PC-9 (cell line): ENCODE results near the gene ZNF143. TPM values are rescaled to one million over a fixed set of nuclear protein-coding genes. Genes with fewer than 3 reads are reported as not detected.

ENCODE experiments used
- BruUV-seq: library from RNA; stranded (reverse); fragments of 400-500 nt; replicated peaks from 2 replicates; lab custom pipeline; 2021; lab: Mats Ljungman, UMichigan
- CTCF ChIA-PET: fragments of 300-600 bp; sonication (Branson Sonifier 250); formaldehyde crosslinking; loops from one replicate; lab custom pipeline; 2022; ENCODE audit warnings: antibody characterized with exemption; lab: Charles Lee
- POLR2A ChIA-PET: fragments of 300-600 bp; sonication (Branson Sonifier 250); formaldehyde crosslinking; loops from one replicate; lab custom pipeline; 2022; ENCODE audit warnings: antibody characterized with exemption; ENCODE audit not compliant: unreplicated experiment; lab: Charles Lee
- DNase-seq, 2 experiments: peaks; one replicate each; pipeline versions ENCODE4 v3.0.0 to v3.0.0-alpha.2; 2015 to 2022; ENCODE audit warnings: mixed read lengths in 1 of 2
- H2AFZ ChIP-seq: fragments of 200-600 bp; sonication (generic); 2 replicates; pipeline ENCODE4 v1.8.1; 2017; ENCODE audit warnings: antibody characterized with exemption
- H3F3A ChIP-seq: fragments of 200-600 bp; sonication (generic); 2 replicates; pipeline ENCODE4 v1.8.1; 2017; ENCODE audit warnings: antibody characterized with exemption, mild to moderate bottlenecking, low read depth; ENCODE audit not compliant: insufficient read depth
- H3K27ac ChIP-seq: fragments of 200-600 bp; sonication (generic); 2 replicates; pipeline ENCODE4 v1.6.1; 2016; ENCODE audit warnings: mixed run types
- H3K27me3 ChIP-seq: fragments of 200-600 bp; sonication (generic); 2 replicates; pipeline ENCODE4 v1.6.1; 2016; ENCODE audit warnings: low read depth, mixed run types; ENCODE audit not compliant: insufficient read depth
- H3K36me3 ChIP-seq: fragments of 200-600 bp; sonication (generic); 2 replicates; pipeline ENCODE4 v1.6.1; 2016; ENCODE audit warnings: low read depth, mixed run types
- H3K4me1 ChIP-seq: fragments of 200-600 bp; sonication (generic); replicated peaks from 2 replicates; pipeline ENCODE4 v1.6.1; 2016; ENCODE audit warnings: mixed run types; ENCODE audit not compliant: insufficient read depth
- H3K4me2 ChIP-seq: fragments of 200-600 bp; sonication (generic); 2 replicates; pipeline ENCODE4 v1.6.1; 2017; ENCODE audit warnings: mixed run types
- H3K4me3 ChIP-seq: fragments of 200-600 bp; sonication (generic); 2 replicates; pipeline ENCODE4 v1.6.1; 2016; ENCODE audit warnings: mixed run types
- H3K79me2 ChIP-seq: fragments of 200-600 bp; sonication (generic); 2 replicates; pipeline ENCODE4 v1.6.1; 2017; ENCODE audit warnings: low read depth, mixed run types
- H3K9me2 ChIP-seq: fragments of 200-600 bp; sonication (generic); 2 replicates; pipeline ENCODE4 v1.8.1; 2017; ENCODE audit warnings: mild to moderate bottlenecking; ENCODE audit not compliant: insufficient read depth
- H3K9me3 ChIP-seq: fragments of 200-600 bp; sonication (generic); 2 replicates; pipeline ENCODE4 v1.8.1; 2016; ENCODE audit warnings: low read depth; ENCODE audit not compliant: insufficient read depth
- H4K20me1 ChIP-seq: fragments of 200-600 bp; sonication (generic); 2 replicates; pipeline ENCODE4 v1.8.1; 2017; ENCODE audit not compliant: insufficient read depth
- EZH2 ChIP-seq: fragments of 200-600 bp; sonication (generic); IDR thresholded peaks from 2 replicates; pipeline ENCODE4 v1.8.0; 2017; ENCODE audit warnings: antibody characterized with exemption, low read depth
- intact Hi-C: fragments of 100-400 bp; cut with micrococcal nuclease; formaldehyde crosslinking; loops from one replicate; pipeline ENCODE4 v1.10.0; 2022; ENCODE audit not compliant: unreplicated experiment
- total RNA-seq: library from RNA; stranded (reverse); gene quantifications from 2 replicates; pipeline ENCODE4 v1.2.3, GENCODE V29; 2021
- TF ChIP-seq, protein P1 (sequence below): fragments of 200-600 bp; sonication (generic); conservative IDR thresholded peaks from 2 replicates; pipeline ENCODE4 v1.6.1; 2017; ENCODE audit warnings: mixed run types, antibody characterized with exemption, mild to moderate bottlenecking, moderate library complexity

ZNF143 gene
- total RNA-seq, 1 experiment from 2014 or later = 16.5 TPM

DNA sequence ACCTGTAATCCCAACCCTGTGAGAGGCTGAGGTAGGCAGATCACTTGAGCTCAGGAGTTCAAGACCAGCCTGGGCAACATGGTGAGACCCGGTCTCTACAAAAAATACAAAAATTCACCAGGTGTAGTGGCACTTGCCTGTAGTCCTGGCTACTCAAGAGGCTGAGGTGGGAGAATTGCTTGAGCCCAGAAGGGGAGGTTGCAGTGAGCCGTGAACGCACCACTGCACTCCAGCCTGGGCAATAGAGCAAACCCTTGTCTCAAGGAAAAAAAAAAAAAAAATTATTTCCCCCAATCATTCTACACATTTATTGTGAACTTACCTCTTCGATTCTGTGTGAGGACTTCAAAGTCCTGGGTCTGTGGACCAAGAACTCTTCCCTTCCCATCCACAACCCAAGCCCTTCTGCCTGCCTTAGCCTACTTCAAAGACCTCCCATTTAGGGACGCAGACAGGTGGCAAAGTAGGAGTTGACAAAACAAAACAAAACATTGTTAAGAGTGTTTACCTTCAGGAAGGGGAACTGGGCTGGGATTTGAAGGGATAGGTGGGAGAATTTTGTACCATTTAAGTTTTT is 108.9 kb downstream of the ZNF143 start:
- H3K27me3 ChIP-seq = no peaks in the 10 kb centered on the region
- TF ChIP-seq, protein P1, sequence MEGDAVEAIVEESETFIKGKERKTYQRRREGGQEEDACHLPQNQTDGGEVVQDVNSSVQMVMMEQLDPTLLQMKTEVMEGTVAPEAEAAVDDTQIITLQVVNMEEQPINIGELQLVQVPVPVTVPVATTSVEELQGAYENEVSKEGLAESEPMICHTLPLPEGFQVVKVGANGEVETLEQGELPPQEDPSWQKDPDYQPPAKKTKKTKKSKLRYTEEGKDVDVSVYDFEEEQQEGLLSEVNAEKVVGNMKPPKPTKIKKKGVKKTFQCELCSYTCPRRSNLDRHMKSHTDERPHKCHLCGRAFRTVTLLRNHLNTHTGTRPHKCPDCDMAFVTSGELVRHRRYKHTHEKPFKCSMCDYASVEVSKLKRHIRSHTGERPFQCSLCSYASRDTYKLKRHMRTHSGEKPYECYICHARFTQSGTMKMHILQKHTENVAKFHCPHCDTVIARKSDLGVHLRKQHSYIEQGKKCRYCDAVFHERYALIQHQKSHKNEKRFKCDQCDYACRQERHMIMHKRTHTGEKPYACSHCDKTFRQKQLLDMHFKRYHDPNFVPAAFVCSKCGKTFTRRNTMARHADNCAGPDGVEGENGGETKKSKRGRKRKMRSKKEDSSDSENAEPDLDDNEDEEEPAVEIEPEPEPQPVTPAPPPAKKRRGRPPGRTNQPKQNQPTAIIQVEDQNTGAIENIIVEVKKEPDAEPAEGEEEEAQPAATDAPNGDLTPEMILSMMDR = no peak
- no peak for TF ChIP-seq EZH2
- no peak for DNase-seq
- peaks cover 71% of the 10 kb centered on the region for H3K4me1 ChIP-seq
- peak overlapping the region; percentile 98 for H3K27ac ChIP-seq
- H3F3A ChIP-seq = peaks cover 58% of the 10 kb centered on the region
- no TSS peak for BruUV-seq
- no peaks in the 10 kb centered on the region for H4K20me1 ChIP-seq
- CTCF ChIA-PET = no interaction called here
- H2AFZ ChIP-seq = no peak overlapping the region
- H3K9me3 ChIP-seq = no peaks in the 10 kb centered on the region
- peak overlapping the region; percentile 72 for H3K4me2 ChIP-seq
- H3K9me2 ChIP-seq = no peaks in the 10 kb centered on the region
- POLR2A ChIA-PET = interaction anchor here (0.6 to 1.3 kb wide), 4 partner anchors 44 to 834 kb away, joined by 3 to 14 read pairs (median 8); partner anchors contain the start of gene ZNF143
- peaks cover 9% of the 10 kb centered on the region for H3K79me2 ChIP-seq
- peak overlapping the region; percentile 40; the same call in 1 of the 2 replicates for H3K4me3 ChIP-seq
- no peaks in the 10 kb centered on the region for H3K36me3 ChIP-seq
- intact Hi-C loops = loop anchor here (2.0 to 5.0 kb wide), 3 partner anchors 62 to 207 kb away; partner anchors contain the start of gene ZNF143

DNA sequence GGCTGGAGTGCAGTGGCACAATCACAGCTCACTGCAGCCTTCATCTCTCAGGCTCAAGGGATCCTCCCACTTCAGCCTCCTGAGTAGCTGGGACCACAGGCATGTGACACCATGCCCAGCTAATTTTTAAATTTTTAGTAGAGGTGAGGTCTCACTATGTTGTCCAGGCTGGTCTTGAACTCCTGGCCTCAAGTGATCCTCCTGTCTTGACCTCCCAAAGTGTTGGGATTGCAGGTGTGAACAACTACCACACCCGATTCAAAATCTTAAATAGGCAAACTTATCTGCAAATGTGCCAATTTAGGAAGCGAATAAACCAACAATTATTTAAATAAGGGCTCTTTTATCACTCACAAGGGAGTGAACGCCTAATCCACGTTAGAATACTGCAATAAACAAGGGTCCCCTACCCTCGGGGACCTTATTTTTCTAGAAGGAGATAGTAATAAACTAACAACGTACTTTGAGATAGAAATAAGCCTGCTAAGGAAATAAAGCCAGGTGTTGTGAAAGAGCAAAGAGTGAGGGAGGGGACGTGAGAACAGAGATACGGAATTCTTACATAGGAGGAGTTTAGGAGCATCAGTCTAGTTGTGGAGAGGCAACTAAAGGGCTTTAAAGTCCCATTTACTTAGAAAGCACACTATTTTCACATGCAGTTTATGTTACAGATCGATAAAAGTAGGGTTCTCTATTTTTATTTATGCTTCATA is 109.7 kb downstream of the ZNF143 start:
- H4K20me1 ChIP-seq = no peaks in the 10 kb centered on the region
- H3K9me3 ChIP-seq = no peaks in the 10 kb centered on the region
- TF ChIP-seq, protein P1 = no peak
- TF ChIP-seq EZH2 = no peak
- peaks cover 17% of the 10 kb centered on the region for H3K79me2 ChIP-seq
- no peaks in the 10 kb centered on the region for H3K36me3 ChIP-seq
- H2AFZ ChIP-seq = no peak overlapping the region
- BruUV-seq = no TSS peak
- no peak overlapping the region; the same call in 1 of the 2 replicates for H3K4me3 ChIP-seq
- peak overlapping the region; percentile 72 for H3K4me2 ChIP-seq
- H3K9me2 ChIP-seq = no peaks in the 10 kb centered on the region
- DNase-seq = no peak
- CTCF ChIA-PET = no interaction called here
- H3K27me3 ChIP-seq = no peaks in the 10 kb centered on the region
- peaks cover 53% of the 10 kb centered on the region for H3F3A ChIP-seq
- POLR2A ChIA-PET = interaction anchor here (0.6 kb wide), 1 partner anchor 156 kb away, joined by 8 read pairs; no protein-coding TSS in a partner anchor
- peaks cover 63% of the 10 kb centered on the region for H3K4me1 ChIP-seq
- intact Hi-C loops = loop anchor here (5.0 kb wide), 1 partner anchor 63 kb away; no protein-coding TSS in a partner anchor
- H3K27ac ChIP-seq = peak overlapping the region; percentile 98

DNA sequence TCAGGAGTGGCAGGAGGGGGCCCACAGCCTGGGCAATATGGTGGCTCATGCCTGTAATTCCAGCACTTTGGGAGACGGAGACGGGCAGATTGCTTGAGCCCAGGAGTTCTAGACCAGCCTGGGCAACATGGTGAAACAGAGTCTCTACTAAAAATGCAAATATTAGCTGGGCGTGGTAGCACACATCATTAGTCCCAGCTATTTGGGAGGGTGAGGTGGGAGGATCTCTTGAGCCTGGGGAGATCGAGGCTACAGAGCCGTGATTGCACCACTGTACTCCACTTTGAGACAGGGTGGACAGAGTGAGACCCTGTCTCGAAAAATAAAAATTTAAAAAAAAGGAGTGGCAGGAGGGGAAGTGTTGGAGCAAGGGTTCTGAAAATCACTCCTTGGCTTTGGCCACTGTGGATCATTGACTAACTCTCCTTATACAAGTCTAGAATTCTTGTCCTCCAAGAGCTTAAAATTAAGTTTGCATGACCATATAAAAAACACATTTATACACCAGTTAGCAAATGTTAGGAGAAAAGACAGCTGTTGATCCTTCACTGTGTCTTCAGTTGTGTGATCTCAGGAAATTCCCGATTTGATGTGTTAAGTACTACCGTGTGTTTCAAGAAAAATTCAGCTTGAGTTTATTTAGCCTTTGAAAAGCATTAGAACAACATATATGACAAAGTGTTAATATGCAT is 110.4 kb downstream of the ZNF143 start:
- Histone ChIP-seq H3K4me1 (peaks cover 60% of the 10 kb centered on the region), H3K4me3 (no peak overlapping the region), H3K36me3 (0 out of 2 replicates have a peak, but pooled peaks cover 4% of the 10 kb centered on the region), H4K20me1 (no peaks in the 10 kb centered on the region), H3K4me2 (peak overlapping the region; percentile 12; the same call in 1 of the 2 replicates), H3K9me2 (no peaks in the 10 kb centered on the region), H2AFZ (no peak overlapping the region), H3K27me3 (no peaks in the 10 kb centered on the region), H3K27ac (peak overlapping the region; percentile 98), H3K9me3 (no peaks in the 10 kb centered on the region), H3K79me2 (peaks cover 24% of the 10 kb centered on the region), H3F3A (peaks cover 50% of the 10 kb centered on the region)
- CTCF ChIA-PET = interaction anchor here (0.5 kb wide), 1 partner anchor 79 kb away, joined by 4 read pairs; no protein-coding TSS in a partner anchor
- POLR2A ChIA-PET = interaction anchor here (0.6 to 0.7 kb wide), 2 partner anchors 42 to 155 kb away, joined by 5 to 8 read pairs; no protein-coding TSS in a partner anchor
- intact Hi-C loops = loop anchor here (5.0 kb wide), 1 partner anchor 64 kb away; no protein-coding TSS in a partner anchor
- TF ChIP-seq EZH2 = no peak
- no peak for DNase-seq
- no TSS peak for BruUV-seq
